Stimulated activated CD4-positive, alpha-beta T cell treated with anti-CD3 and anti-CD28 coated beads, Interleukin-4, amount 100 ng/mL, for 4 hours (primary cell): ENCODE measurements around the gene LBHD1.
A peak's percentile ranks its signal among the peaks of the same experiment; 100 is the strongest.
"Not testable (repeated sequence)": the region's sequence is repeated elsewhere in the genome, so short reads cannot be mapped to it uniquely, and the experiment has no call there.

Source experiments
- DNase-seq, 2 experiments: peaks; one replicate each; pipeline ENCODE4 v3.0.0-alpha.2; 2020

LBHD1 gene

GRCh38 chr11:62671608-62672389, at the start of gene LBHD1, which contains the start of gene UQCC3:
LBHD1 (minus strand) TSS chr11:62672267; CDS start chr11:62670031, 2,236 bp downstream.
UQCC3 (plus strand) TSS chr11:62671673; CDS start chr11:62671746, 73 bp downstream.
- DNase-seq: peak; percentile 72 to 75

- no peak for DNase-seq
Measured at GRCh38 chr11:62719302-62719978, 47.4 kb upstream of the LBHD1 start.

- no peak for DNase-seq
Measured at GRCh38 chr11:62716816-62717215, 44.7 kb upstream of the LBHD1 start.

DNA sequence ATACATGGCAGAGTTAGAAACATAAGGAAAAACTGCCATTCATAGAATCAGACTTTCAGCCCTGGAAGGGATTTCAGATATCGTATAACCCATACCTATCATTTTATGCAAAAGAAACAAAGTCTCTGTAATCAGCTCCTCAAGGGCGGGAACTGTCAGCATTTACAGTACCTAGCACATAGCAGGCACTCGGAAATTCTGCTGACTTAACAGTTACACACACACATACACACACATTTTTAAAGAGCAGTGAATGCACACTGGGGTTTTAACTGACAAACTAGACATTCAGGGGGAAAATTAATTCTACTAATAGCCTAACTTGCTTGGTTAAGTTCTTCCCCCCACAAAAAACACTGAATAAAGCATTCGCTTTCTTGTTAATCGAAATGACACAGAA, 44.1 kb upstream of the LBHD1 start:
- DNase-seq: no peak

GRCh38 chr11:62715150-62716130, 43.4 kb upstream of the LBHD1 start:
- no peak for DNase-seq

DNA sequence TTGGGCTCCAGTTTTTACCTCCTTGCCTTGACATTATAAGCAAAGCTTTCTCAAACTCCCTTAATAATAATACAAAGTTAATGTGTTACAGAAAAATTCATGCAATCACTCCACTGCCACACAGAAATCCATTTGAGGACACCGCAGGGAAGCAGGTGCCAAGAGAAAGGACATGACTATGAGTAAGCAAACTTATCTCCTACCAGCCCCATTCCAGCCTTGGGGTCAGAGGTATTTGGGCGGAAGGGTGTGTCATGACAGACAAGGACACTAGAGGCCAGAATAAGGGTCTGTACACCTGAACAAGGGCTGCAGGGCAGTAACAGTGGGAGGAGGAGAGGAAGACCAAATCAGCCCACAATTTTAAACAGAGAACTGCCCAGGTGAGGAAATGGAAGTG, 41.3 kb upstream of the LBHD1 start:
- DNase-seq: no peak

GRCh38 chr11:62712861-62713260, 40.8 kb upstream of the LBHD1 start:
- DNase-seq: no peak

GRCh38 chr11:62712276-62712812, 40.3 kb upstream of the LBHD1 start:
- no peak for DNase-seq

- DNase-seq: no peak
Measured at GRCh38 chr11:62710001-62710345, 37.9 kb upstream of the LBHD1 start.

GRCh38 chr11:62709247-62710000, 37.4 kb upstream of the LBHD1 start:
- DNase-seq: peak; percentile 89 to 97

DNA sequence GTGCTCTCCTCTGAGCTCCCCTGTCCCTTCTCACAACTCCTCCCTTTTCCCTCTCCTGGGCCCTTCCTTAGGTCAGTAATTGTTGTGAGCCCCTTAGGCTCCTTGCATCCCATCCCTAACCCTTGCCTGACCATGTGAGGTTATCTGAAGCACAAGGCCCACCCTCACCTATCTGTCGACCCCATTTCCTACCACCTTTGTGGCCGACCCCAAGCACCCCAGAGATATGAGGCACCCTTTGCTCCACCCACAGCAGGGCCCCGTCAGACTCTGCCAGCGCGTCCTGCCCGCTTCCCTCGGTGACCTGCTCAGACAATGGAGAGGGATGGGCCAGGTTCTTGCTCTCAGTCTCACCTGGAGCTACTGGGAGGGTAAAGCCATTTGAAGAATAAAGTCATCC, 36.7 kb upstream of the LBHD1 start:
- DNase-seq: peak; percentile 32 to 42

GRCh38 chr11:62708392-62708791, 36.3 kb upstream of the LBHD1 start:
- no peak for DNase-seq

DNA sequence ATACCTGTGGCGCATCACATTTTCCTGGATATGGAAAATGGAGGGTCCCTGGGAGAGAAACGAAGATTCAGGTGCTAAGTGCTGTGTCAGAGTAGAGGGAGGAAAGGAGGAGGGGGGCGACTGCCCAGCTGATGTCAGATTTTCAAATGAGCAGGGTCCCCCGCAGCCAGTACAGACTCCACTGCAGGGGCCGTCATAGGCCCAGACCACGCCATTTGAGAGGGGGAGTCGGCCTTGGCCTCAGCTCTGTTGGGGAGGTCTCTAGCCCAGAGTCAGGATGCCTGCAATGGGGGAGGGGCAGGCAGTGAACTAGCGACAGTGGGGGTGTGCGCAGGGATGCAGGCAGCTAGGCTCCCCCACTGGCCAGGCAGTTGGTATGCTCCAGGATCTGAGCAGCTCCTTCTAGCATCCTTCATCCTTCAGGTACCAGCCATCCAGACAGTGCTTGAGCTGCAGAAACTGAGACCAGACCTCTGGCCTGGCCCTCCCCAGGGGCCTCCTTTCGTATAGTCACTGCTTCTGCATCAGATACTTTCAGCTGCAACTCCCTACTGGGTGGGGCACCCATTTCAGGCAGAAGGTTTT, 35.3 kb upstream of the LBHD1 start, which contains the start of the genes BSCL2 and GNG3:
TSS of gene BSCL2 (minus strand) at position 148 of the 585 bp plus-strand sequence. CDS start 229 bp downstream, outside the sequence.
TSS of gene GNG3 (plus strand) at position 400 of the 585 bp plus-strand sequence. CDS start 620 bp downstream, outside the sequence.
- no peak for DNase-seq

DNA sequence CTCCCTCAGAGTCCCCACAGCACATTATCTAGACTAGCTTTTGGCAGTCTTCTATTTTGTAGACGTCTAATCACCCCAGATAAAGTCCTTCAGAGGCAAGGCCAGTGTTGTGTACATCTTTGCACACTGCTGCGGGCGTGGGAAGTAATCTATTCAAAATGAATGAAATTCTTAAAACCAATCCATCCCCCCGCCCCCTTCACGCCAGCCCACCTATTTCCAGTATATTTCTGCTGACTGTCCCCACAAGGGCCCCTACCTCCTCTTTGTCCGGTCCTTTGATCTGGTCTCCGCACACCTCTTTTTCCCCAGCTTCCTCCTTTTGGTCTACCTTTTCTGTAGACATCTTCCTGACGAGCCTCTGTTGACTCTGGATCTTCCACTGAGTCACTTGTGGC, 34.8 kb upstream of the LBHD1 start:
- no peak for DNase-seq

GRCh38 chr11:62705880-62706849, 34.1 kb upstream of the LBHD1 start:
- peak; percentile 92 to 96 for DNase-seq

GRCh38 chr11:62705413-62705812, 33.3 kb upstream of the LBHD1 start:
- no peak for DNase-seq

- DNase-seq: not testable (repeated sequence)
Measured at GRCh38 chr11:62703921-62704320, 31.9 kb upstream of the LBHD1 start.

DNA sequence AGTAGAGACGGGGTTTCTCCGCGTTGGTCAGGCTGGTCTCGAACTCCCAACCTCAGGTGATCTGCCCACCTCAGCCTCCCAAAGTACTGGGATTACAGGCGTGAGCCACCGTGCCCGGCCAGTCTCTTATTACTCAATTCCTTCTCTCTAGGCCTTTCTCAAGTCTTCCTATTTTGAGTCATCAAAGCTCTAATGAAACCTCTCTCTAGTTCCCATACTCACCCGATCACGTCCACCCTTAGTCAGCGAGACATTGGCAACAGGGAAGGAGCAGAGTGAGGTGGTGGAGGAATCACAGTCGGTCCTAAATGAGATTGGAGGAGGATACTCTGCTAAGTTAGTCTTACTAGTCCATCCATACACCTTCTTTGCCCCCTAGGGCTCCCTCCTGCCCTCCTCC, 30.2 kb upstream of the LBHD1 start:
- DNase-seq: no peak

- DNase-seq: peak; percentile 69 to 74
Measured at GRCh38 chr11:62694455-62695167, 22.5 kb upstream of the LBHD1 start.
